GM21737 (cell line): ENCODE measurements around the gene BAG3.
A peak's percentile ranks its signal among the peaks of the same experiment; 100 is the strongest.
"Not testable (repeated sequence)": the region's sequence is repeated elsewhere in the genome, so short reads cannot be mapped to it uniquely, and the experiment has no call there.

Experiments
- ATAC-seq: cut with Tn5 transposase; IDR thresholded peaks from one replicate; pipeline ENCODE4 v1.9.1; 2021; ENCODE audit warnings: mild to moderate bottlenecking, moderate library complexity; ENCODE audit not compliant: unreplicated experiment

The BAG3 gene

DNA sequence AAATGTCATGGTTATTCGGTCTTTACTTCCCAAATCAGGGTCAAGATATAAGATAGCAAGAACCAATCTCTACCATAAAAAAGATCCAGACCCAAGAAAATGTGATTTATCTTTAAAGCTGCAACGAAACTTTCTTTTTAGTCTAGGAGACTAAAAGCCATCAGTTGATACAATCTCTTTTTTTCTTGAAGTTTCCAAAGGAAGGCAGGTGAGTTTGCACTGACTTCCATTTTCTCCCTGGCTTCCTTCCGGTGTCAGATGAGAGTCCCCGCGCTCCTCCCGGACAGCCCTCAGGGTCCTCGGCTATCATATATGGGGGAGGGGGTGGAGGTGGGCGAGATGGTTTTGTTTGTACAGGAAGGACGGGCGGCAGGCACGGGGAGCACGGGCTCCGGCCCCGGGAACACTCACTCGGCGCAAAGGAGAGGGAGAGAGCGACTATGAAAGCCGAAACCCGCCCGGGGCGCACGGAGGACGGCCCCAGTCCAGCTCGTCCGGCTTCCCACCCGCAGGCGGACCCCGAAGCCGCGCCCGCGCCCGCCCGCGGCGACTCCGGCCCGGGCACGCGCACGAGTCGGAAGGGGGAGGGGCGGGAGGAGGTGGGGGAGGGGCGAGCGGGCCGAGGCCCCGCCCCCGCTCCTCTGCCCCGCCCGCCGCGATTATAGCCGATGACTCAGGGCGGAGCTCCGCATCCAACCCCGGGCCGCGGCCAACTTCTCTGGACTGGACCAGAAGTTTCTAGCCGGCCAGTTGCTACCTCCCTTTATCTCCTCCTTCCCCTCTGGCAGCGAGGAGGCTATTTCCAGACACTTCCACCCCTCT, at the start of gene BAG3:
Gene BAG3 (plus strand): TSS at position 689 of the 822 bp plus-strand sequence. CDS start 296 bp downstream, outside the sequence.
- peak; percentile 74 for ATAC-seq

DNA sequence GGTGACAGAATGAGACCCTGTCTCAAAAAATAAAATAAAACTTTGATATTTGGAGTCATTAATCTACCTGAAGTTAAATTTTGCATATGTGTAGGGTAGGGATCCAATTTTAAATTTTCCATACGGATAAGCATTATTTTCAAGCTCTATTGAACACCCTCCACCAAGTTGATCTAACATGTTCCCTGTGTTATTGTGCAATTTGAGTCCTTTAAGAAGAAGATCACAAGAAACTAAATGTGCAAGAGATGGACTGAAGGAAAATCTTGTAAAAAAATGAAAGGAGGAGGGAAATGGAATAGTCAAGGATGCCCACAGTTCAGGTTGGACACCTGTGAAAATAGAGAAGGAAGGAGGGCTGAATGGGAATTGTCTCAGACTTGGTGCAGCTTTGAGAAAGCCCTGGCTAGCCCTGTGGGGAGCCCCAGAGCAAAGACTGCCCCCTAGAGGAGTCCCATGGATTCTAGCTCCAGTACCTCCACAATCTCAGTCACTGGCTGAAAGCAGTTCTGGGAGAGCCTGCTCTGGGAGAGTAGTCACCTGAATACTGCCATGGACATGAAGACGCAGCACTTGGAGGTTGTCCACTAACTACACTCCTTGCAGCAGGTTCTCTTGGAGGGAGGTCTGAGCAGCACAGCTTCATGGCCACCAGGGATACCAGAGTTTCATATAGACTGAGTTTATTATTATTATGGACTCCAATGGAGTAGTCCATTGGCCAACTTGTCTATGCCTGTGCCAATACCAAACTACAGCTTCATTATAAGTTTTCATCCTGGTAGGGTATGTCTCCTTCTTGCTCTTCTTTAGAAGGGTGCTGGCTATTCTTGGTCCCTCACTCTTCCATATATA, 48.7 kb upstream of the BAG3 start:
- no peak for ATAC-seq

DNA sequence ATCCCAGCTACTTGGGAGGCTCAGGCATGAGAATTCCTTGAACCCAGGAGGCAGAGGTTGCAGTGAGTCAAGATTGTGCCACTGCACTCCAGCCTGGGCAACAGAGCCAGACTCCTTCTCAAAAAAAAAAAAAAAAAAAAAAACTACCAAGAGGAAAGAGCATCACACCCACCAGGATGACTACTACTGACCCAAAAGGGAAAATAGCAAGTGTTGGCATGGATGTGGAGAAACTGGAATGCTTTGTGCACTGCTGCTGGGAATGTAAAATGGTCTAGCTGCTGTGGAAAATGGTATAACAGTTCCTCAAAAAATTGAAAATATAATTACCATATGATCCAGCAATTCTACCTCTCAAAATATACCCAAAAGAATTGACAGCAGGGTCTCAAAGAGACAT, 46.7 kb upstream of the BAG3 start:
- no peak for ATAC-seq

DNA sequence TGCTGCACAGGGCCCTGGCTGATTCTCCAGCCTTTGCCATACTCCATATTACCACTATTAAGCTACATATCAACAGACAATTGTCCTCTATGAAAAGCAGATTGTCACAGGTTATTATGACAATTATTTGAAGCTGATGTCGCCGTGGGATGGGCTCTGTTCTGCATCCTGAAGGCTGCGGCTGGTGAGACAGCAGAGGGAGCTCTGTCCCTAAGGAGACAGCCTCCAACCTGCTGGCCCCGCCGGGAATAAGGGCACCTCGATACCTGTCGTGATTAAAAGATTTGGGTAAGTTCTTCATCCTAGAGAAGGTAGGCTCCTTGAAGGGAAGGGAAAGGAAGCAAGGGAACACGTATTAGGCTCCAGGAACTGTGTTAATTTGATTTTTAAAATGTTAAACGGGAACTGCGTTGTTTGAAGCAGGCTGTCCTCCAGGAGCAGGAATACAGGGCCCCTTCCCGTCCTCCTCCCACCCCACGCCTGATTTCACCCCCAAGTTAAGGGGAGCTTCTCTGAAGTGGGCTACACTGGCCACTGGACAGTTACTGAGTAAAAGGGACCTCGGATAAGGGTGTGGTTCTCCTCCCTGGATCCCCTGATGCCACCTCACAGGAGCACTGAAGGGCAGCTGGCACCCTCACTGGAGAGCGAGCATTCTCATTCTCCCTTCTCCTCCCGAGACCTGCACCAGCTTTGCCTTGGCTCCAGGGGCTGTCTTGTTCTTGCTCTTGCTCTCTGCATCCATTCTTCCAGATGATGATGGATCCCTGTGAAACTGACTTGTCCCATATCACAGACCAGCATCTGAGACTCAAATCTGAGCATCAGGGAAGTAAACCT, 42.6 kb upstream of the BAG3 start:
- ATAC-seq, result no peak

DNA sequence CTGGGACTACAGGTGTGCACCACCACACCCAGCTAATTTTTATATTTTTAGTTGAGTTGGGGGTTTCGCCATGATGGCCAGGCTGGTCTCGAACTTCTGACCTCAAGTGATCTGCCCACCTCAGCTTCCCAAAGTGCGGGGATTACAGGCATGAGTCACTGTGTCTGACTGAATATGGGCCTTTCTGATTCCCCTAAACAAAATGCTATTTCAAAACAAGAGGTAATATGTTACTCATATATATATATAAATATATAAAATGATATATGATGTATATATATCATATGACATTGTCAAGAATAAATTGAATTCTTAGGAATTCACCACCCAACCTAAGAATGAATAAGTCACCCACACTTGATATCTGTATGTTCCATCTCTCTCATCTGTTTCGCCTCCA, 41.7 kb upstream of the BAG3 start:
- ATAC-seq, result no peak

DNA sequence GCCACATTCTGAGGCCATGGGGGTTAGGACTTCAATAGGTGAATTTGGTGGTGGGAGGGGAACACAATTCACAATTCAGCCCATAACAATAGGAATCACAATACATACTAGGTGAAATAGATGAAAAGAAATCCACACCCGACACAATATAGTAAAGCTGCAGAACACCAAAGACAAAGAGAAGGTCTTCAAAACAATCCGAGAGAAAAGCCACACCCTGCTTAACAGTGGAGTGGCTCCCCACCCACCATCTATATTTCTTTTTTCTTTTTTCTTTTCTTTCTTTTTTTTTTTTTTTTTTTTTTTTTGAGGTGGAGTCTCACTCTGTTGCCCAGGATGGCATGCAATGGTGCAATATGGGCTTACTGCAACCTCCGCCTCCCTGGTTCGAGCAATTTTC, 39.7 kb upstream of the BAG3 start:
- ATAC-seq, result no peak

DNA sequence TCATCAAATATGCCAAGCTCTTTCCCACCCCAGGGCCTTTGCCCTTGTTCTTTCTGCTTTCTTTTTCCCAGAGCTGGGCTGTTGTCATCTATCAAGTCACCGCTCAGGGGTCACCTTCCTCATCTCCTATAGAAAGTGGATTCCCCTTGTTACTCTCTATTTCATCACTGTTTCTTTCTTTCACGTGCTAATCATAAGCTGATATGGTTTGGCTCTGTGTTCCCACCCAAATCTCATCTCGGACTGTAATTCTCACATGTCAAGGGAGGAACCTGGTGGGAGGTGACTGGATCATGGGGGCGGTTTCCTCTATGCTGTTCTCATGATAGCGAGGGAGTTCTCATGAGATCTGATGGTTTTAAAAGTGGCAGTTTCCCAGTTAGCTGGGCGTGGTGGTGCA, 37.4 kb upstream of the BAG3 start:
- no peak for ATAC-seq

DNA sequence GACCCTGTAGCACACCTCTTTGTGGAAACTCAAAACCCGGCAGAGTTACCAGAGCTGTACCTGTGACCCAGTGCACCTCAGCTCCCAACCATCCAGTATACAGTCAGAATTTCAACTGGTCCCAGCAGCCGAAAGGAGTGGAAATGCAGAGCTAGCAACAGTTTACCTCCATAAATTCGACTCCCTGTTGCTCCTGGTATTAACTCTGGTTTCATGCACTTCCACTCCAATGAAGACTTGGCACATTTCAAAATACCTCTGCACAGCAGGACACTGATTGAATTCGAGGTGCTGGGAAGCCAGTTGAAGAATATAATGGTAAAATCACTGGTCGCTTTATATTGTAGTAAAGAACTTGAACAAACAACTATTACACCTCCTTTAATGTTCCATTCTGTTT, 36.5 kb upstream of the BAG3 start:
- ATAC-seq, result no peak

DNA sequence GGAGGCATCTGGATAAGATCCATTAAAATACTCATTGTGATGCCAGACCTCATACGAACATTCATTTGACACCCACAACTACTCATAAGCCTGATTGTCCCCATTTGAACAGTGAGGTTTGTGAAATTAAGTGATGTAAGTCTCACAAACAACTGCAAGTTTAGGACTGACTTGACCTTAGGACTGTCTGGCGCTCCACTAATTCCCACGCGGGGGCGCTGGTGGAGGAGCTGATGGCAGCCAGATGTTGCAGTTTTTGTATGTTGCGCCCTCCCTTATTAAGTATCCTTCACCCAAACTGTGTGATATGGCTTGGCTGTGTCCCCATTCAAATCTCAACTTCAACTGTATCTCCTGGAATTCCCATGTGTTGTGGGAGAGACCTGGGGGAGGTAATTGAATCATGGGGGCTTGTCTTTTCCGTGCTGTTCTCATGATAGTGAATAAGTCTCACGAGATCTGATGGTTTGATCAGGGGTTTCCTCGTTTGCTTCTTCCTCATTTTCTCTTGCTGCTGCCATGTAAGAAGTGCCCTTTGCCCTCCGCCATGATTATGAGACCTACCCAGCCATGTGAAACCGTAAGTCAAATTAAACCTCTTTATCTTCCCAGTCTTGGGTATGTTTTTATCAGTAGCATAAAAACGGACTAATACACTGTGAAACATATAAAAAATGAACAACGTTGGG, 34.2 kb upstream of the BAG3 start:
- ATAC-seq, result no peak

DNA sequence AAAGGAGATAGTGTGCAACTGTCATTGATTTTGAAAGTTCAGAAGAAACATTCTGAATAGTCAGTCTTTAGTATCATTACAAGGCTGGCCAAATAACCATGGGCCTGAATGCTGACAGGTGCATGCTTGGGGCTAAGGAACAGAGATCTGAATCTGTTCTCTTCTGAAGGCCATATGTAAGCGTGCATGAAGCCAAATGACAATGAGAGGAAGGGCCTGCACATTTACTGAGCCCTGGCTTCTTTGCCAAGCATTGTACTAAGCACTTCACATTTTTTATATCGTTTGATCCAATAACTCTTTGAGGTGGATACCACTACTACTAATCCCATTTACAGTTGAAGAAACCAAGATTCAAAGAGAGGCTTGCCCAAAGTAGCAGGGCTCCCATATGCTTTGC, 32.0 kb upstream of the BAG3 start:
- no peak for ATAC-seq

DNA sequence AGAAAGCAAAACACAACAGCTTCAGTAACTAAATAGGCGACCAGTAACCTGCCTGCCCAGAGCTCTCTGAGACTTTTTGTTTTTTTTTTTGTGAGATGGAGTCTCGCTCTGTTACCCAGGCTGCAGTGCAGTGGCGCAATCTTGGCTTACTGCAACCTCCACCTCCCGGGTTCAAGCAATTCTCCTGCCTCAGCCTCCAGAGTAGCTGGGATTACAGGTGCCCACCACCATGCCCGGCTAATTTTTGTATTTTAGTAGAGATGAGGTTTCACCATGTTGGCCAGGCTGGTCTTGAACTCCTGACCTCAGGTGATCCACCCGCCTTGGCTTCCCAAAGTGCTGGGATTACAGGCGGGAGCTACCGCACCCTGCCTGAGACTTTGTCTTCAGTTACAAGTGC, 31.4 kb upstream of the BAG3 start:
- ATAC-seq, result not testable (repeated sequence)

DNA sequence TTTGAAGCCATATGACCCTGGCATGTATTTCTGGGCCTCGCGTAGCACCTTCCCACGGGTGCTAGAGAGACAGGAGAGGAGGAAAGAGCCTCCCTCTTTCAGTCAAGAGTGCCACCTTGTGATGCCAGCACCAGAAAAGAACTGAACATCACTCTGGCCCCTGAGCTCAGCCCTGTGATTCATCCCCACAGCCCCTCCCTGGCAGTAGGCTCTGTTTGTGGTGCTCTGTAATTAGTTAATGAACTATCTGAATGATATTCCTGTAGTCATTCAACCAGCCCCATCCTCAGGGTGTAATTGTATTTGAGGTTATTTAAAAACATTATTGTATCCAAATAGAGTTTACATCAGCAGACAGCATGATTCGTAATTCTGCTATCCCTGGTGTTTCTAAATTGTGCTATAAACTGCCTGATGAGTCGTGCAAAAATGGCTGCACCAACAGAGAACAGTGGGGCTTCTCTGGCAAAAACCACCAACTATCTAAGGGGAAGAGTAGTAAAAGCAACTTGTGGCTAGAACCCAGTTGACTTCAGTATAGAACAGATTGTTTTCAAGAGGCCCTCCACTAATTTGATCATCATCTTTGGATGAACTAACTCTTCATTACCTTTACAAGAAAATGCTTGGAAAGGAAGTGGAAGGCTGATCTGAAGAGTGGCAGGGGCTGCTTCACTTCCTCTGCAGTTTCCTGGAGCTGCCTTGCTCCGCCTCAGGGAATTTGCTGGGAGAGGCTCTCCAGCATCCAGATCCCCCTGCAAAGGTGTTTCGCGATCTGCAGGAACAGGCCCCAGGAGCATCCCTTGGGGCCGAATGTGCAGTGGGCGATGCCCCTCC, 30.7 kb upstream of the BAG3 start:
- no peak for ATAC-seq

DNA sequence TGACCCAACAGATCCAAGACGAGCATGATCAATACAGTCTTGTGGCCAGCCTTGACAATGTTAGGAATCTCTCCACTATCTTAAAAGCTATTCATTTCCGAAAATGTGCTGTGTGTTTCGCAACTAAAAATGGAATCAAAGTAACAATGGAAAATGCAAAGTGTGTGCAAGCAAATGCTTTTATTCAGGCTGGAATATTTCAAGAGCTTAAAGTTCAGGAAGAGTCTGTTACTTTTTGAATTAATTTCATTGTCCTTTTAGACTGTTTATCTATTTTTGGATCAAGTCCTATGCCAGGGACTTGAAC, 30.1 kb upstream of the BAG3 start:
- no peak for ATAC-seq

DNA sequence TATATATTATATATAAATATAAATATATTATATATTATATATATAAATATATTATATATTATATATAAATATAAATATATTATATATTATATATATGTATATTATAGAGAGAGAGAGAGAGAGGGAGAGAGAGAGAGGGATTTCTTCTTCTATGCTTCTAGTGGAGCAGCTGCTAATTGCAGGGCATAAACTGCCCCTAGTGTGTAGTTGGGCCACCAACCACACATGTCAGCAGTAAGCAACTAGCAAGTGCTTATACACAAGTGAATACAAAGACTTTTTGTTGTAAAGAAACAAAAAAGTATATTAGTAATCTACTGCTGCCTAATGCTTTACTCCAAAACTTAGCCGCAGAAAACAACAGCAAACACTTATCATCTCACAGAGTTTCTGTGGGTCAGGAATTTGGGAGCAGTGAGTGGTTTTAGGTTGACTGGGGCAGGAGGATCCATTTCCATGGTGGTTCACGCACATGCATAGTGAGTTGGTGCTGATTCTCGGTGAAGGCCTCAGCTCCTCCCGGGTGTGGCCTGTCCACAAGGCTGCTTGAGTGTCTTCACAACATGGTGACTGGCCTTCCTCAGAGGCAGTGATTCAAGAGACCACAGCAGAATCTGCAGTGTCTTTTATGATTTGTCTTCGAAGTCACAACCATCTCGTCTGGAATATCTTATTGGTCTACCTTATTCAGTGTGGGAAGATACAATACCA, 25.5 kb upstream of the BAG3 start:
- ATAC-seq, result no peak

DNA sequence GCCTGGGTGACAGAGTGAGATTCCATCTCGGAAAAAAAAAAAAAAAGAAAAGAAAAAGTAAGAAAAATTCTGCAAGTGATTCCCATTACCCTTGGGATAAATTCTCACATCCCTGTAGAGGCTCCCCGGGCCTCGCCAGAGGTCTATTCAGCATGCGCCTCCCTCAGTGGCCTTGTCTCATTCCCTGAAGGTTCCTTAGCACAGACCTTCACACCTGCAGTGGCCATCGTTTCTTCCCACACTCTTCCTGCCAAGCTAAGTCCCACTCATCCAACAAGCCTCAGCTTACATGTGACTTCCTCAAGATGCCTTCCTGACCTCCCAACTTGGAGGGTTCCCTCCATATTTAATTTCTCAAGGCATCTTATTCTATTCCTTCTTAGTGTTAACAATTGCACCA, 20.9 kb upstream of the BAG3 start:
- no peak for ATAC-seq

DNA sequence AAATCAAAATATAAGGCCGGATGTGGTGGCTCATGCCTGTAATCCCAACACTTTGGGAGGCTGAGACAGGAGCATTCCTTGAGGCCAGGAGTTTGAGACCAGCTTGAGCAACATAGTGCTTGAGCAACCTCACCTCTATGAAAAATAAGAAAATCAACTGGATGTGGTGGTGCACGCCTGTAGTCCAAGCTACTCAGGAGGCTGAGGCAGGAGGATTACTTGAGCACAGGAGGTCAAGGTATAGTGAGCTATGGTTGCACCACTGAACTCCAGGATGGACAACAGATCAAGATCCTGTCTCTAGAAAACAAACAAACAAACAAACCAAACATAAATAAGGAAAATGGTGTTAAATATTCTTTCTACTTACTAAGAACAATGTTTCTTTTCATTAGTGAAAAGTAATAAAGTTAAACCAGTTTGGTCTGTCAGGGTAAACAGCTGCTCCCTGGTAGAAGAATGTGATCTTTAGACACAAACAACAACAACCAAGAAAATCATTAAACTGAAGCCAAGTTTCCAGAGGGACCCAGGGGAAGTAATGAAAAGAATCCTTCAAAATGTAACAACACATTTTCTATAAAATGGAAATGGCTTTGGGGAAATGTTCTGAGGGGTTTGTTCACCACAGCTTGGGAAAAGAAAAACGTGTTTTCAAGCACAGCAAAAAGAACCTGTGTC, 17.5 kb upstream of the BAG3 start:
- ATAC-seq, result no peak

DNA sequence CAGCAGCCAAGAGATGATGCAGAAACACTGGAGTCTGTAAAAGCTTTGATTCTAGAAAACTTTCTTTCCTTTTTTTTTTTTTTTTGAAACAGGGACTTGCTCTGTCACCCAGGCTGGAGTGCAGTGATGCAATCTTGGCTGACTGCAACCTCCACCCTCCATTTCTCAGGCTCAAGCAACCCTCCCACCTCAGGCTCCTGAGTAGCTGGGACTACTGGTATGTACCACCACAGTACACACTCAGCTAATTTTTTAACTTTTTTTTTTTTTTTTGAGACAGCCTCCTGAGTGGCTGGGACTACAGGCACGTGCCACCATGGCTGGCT, 17.0 kb upstream of the BAG3 start:
- ATAC-seq, result no peak

DNA sequence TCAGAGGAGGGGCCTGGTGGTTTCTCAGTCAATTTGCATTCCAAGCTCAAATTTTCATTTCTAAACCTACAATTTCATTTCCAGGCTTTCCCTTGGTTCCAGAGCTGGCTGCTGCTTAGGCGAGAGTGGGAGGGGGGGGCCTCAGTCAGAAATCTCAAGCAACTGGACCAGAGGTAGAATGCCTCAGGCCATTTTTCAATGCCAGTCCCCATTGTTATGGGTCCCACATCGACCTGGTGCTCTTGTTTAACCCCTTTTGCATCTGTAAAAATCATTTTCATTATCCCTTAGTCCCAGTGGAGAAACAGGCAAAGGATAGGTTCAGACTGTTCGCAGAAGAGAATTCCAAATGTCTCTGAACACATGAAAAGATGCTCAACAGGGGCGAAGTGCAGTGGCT, 13.5 kb upstream of the BAG3 start:
- no peak for ATAC-seq

DNA sequence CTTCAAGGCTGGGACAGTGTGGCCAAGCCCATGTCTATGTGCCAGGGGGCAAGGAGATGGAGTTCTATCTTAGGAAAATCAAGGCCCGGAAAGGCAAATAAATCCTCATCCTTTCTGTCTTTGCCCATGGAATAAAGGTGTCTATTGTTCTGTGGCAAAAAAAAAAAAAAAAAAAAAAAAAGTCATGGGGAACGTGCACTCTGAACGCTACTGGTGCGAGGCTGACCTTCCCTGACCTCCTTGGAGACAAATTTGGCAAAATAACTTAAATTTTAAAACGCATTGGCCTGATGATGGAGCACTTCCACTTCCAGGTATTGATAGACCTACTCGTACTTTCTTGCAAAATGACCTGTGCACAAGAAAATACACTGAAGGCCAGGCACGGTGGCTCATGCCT, 12.2 kb upstream of the BAG3 start:
- no peak for ATAC-seq
